HuH-7.5 (cell line): ENCODE measurements around the gene OR5D13.

Source experiments
- DNase-seq: peaks from one replicate; pipeline ENCODE4 v3.0.0; 2011; ENCODE audit warnings: low spot score

Gene OR5D13, protein sequence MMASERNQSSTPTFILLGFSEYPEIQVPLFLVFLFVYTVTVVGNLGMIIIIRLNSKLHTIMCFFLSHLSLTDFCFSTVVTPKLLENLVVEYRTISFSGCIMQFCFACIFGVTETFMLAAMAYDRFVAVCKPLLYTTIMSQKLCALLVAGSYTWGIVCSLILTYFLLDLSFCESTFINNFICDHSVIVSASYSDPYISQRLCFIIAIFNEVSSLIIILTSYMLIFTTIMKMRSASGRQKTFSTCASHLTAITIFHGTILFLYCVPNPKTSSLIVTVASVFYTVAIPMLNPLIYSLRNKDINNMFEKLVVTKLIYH

DNA sequence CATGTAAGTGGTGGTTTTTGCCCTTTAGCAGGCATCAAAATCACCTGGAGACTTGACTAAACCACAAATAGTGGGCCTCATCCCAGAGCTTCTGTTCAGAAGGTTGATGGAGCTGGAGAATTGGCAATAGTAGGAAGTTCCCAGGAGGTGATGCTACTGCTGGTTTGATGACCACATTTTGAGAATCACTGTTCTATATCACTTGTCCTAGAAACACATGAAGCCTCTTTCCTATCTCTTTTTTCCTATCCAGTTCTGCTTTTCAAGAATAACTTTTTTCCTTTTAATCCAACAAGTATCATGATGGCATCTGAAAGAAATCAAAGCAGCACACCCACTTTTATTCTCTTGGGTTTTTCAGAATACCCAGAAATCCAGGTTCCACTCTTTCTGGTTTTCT lies at the start of gene OR5D13:
TSS of gene OR5D13 (plus strand) at position 301 of the 400 bp plus-strand sequence. CDS start at position 301, 0 bp downstream.
- no peak for DNase-seq

DNA sequence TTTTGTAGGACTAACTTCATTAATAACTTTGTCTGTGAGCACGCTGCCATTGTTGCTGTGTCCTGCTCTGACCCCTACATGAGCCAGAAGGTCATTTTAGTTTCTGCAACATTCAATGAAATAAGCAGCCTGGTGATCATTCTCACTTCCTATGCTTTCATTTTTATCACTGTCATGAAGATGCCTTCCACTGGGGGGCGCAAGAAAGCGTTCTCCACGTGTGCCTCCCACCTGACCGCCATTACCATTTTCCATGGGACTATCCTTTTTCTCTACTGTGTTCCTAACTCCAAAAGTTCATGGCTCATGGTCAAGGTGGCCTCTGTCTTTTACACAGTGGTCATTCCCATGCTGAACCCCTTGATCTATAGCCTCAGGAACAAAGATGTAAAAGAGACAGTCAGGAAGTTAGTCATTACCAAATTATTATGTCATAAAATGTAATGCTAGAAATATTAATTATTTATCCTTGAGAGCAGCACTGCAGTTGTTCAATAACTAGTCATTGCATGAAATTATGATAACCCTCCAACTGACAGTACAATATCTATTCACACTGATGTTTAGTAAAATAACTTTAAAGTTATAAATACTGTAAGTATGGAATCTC lies 46.4 kb upstream of the OR5D13 start:
- DNase-seq = no peak

DNA sequence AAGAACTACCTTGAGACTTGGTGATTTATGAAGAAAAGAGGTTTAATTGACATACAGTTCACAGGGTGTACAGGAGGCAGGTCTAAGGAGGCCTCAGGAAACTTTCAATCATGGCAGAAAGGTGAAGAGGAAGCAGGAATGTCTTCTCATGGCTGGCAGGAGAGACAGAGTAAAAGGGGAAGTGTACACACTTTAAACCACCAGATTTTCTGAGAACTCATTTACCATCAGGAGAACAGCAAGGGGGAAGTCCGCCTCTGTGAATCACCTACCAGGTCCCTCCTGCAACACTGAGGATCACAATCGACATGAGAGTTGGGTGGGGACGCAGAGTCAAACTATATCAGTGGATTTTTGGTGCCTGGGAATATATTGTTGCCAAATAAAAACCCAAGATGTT lies 40.3 kb upstream of the OR5D13 start:
- no peak for DNase-seq

DNA sequence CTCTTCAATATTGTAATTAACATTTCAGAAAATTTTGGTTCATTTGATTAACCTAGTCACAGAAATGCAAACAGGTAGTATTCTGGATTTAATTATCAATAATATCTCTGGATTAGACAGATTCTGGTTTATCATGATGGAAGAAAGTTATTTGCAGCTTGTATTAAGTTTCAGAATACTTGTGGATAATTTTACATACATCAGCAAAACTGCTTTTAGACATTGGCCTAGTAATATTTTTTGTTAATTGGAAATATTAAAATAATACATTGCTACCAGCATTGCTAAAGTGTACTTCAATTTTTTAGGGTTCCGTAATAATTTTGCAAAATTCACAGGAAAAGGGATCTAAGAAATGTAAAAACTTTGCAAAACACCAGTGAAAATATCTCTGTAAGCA lies 18.4 kb downstream of the OR5D13 start:
- DNase-seq = no peak

DNA sequence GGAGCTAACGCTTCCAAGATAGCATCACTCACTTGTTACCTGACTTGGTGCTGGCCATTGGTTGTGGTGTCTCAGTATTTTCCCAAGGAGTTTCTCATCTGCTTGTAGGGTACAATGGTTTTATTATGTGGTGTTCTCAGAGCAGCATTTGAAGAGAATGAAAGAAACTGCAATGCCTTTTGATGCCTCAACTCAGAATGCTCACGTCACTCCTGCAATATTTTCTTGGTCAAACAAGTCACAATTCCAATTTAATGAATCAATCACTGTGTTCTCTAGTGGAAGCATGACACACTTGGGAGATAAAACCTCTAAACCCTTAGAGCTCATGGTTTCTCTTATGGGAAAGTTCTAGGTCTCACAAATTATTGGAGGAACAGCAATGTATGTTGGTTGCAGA lies 20.1 kb downstream of the OR5D13 start:
- DNase-seq = no peak

DNA sequence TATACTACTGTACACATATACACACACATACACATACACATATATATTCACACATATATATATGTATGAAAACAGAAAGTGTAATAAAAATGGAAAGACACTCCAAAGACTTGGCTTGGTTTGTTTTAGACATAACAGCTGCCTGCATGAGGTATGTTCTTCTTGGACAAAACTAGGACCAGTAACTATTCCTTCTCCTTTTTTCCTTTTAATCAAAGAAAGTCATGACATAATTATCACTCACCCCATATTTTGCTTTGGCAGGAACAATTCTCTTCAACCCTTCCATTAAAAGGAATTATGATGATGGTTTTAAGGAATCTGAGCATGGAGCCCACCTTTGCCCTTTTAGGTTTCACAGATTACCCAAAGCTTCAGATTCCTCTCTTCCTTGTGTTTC lies 22.0 kb downstream of the OR5D13 start, which contains the start of gene OR5D14:
TSS of gene OR5D14 (plus strand) at position 301 of the 400 bp plus-strand sequence. CDS start at position 301, 0 bp downstream.
- DNase-seq = no peak

DNA sequence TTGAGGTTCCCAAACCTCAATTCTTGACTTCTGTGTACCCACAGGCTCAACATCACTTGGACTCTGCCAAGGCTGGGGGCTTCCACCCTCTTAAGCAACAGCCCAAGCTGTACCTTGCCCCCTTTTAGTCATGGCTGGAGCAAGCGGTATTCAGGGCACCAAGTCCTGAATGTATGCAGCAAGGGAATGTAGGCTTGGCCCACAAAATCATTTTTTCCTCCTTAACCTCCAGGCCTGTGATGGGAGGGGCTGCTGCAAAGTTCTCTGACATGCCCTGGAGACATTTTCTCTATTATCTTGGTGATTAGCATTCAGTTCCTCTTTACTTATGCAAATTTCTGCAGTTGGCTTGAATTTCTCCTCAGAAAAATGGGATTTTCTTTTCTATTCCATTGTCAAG lies 33.0 kb downstream of the OR5D13 start:
- DNase-seq = no peak

DNA sequence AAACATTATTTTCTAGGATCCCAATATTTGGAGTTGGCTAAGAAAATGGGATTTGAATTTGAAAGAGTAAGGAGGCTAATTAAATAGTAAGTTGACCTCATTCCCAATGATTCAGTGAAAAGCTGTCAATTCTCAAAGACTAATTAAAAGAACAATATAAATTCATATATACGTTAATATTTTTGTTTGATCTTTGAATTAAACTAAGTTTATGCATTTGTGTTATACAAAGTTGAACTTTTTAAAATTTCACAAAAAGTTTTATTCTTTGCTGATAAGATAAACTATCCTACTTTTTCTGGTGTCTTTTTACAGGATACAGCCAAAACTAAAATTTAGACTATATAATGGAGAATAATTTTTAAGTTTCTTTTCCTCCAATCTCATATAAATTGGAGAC lies 37.8 kb downstream of the OR5D13 start, which contains the start of gene OR5L1:
TSS of gene OR5L1 (plus strand) at position 301 of the 400 bp plus-strand sequence. CDS start 100 bp downstream, outside the sequence.
- DNase-seq = no peak

DNA sequence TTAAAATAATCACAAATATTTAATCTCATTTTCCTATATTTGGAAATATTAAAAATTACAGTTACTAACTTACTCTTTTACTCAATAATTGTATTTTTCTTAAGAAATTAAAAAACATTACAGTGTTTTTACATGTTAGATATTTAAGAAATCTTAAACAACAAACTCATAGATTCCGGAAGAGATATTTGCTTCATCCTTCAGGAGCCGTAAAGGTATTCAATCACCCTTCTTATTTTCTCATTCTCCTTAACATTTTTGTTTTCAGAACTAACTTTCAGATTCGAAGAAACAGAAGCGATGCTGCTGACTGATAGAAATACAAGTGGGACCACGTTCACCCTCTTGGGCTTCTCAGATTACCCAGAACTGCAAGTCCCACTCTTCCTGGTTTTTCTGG lies 46.1 kb downstream of the OR5D13 start, which contains the start of gene OR5D18:
TSS of gene OR5D18 (plus strand) at position 301 of the 400 bp plus-strand sequence. CDS start at position 301, 0 bp downstream.
- DNase-seq = no peak
